ENCODE results near the gene SIGLEC9.

The SIGLEC9 gene

DNA sequence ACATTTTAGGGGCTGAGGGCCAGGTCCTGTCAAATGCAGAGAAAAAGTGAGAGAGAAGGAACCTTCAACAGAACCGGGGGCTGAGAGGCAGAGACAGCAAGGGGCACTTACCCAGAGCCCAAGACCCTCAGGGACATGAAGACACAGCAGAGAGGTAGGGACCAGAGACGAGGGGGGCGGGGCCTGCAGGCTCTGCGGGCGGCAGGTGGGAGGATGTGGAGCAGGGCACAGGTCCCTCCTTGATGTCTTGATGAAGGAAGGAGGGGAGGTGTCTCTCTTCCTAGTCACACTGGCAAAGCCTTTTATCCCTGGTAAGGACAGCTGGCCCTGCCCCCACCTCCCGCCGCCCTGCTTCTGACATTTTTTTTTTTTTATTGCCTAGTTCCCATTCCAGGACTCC, 42.1 kb upstream of the SIGLEC9 start, which contains the start of gene KLK14:
TSS of gene KLK14 (minus strand) at position 277 of the 400 bp plus-strand sequence. CDS start at position 4, 273 bp downstream.
- no peak within 1 kb of the TSS for H3K4me3 ChIP-seq (ENCODE audit: low read length)
- no peak for DNase-seq (ENCODE audit: low read depth)
- TF ChIP-seq, protein P1, sequence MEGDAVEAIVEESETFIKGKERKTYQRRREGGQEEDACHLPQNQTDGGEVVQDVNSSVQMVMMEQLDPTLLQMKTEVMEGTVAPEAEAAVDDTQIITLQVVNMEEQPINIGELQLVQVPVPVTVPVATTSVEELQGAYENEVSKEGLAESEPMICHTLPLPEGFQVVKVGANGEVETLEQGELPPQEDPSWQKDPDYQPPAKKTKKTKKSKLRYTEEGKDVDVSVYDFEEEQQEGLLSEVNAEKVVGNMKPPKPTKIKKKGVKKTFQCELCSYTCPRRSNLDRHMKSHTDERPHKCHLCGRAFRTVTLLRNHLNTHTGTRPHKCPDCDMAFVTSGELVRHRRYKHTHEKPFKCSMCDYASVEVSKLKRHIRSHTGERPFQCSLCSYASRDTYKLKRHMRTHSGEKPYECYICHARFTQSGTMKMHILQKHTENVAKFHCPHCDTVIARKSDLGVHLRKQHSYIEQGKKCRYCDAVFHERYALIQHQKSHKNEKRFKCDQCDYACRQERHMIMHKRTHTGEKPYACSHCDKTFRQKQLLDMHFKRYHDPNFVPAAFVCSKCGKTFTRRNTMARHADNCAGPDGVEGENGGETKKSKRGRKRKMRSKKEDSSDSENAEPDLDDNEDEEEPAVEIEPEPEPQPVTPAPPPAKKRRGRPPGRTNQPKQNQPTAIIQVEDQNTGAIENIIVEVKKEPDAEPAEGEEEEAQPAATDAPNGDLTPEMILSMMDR (conservative IDR thresholded peaks at IDR 0.05; ENCODE audit: low read length) = no peak

DNA sequence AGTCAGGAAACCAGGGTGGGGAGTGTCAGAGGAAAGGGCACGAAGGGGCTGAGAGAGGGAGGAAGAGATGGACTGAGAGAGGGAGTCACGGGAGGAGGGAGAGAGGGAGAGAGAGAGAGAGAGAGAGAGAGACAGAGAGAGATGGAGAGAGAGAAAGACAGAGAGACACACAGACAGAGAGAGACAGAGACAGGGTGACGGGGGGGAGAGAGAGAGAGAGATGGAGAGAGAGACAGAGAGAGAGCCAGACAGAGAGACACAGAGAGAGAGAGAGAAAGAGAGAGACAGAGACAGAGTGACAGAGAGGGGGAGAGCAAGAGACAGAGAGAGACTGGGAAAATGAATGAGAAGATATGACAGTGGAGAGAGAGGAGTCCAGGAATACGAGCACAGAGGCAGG, 41.5 kb upstream of the SIGLEC9 start:
- TF ChIP-seq, protein P1 (conservative IDR thresholded peaks at IDR 0.05; ENCODE audit: low read length) = no peak
- no peak overlapping the region for H3K4me3 ChIP-seq (ENCODE audit: low read length)
- no peak for DNase-seq (ENCODE audit: low read depth)

DNA sequence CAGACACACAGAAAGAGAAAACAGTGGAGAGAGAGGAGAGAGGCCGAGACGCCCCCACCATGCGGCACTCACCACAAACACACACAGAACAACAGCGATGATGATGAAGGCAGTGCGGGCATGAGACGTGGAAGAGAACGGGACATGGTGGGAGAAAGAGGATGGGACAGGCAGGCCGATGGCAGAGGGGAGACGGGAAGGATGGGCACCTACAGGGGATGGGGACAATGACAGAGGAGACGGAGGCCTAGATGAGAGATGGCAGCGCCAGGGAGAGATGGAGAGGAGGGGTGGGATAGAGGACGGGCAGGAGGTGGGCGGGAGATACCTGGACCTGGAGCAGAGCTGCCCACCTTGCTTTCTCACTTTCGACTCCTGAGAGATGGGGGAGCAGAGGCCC, 40.9 kb upstream of the SIGLEC9 start:
- TF ChIP-seq, protein P1 (conservative IDR thresholded peaks at IDR 0.05; ENCODE audit: low read length) = no peak
- no peak for DNase-seq (ENCODE audit: low read depth)
- no peak overlapping the region for H3K4me3 ChIP-seq (ENCODE audit: low read length)

DNA sequence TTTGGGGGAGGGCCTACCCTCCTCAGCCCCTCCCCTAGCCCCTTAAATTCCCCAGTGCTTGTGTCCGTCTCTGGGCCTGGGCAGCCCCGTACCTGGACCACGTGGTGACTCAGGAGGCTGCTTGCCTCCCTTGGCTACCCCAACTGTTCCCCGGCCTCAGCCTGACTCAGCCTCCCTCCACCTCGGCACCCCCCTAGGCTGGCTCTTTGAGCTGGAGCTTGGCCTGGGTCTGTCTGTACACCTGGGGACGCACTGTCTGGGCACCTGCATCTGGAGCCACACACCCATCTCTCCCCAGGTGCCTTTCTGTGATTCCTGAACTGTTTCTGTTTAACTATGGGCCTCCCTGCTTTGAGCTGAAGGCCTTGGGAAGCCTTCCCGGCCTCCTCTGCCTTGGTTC, 40.2 kb upstream of the SIGLEC9 start:
- TF ChIP-seq, protein P1 (conservative IDR thresholded peaks at IDR 0.05; ENCODE audit: low read length) = no peak
- no peak overlapping the region for H3K4me3 ChIP-seq (ENCODE audit: low read length)
- no peak for DNase-seq (ENCODE audit: low read depth)

DNA sequence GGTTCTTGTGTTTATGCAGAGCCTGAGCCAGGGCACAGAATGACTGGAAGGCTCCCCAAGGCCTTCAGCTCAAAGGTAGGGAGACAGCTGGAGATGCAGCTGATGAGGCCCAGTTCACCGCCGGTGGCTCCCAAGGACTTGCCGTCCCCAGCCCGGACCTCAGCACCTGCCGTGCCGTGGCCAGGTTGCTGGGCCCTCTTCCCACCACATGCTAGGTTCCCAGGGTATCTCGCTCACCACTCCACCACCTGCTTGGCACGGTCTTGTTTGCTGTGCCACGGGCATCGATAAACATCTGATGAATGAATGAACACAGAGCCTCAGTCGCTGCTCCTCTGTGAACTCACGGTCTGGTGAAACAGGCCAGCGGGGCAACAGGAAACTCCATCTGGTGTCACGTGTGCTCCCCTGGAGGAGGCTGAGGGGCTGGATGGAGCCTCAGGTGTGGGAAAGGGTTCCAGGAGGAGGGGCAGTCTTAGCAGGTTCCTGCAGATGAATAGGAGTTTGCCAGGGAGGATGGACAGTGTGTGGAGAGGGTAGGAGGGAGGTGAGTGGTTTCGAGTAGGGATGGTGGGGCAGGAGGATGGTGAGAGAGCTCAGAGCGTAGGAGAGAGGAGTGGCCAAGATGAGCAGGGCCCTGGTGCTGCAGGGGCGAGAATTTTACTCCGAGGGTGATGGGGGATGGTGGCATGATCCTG, 38.4 kb upstream of the SIGLEC9 start:
- TF ChIP-seq, protein P1 (conservative IDR thresholded peaks at IDR 0.05; ENCODE audit: low read length) = no peak
- no peak overlapping the region for H3K4me3 ChIP-seq (ENCODE audit: low read length)
- no peak for DNase-seq (ENCODE audit: low read depth)

DNA sequence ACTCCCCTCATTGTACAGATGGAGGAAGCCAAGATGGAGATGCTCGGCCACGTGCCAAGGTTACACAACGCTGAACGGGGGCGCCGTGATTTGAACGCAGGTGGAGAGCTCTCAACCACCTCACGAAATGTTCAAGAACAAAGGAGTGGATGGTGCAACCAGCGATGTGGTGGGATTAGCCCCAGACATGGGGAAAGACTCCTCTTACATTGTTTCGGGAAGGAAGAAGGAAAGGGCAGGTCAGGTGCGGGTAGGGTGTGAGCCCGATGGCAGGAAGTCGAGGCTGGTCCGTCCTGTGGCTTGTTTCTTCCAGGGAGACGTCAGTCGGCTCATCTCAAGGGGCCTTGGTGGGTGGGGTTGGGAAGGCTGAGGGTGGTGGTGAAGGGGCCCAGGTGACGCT, 34.9 kb upstream of the SIGLEC9 start:
- no peak for DNase-seq (ENCODE audit: low read depth)
- TF ChIP-seq, protein P1 (conservative IDR thresholded peaks at IDR 0.05; ENCODE audit: low read length) = no peak
- no peak overlapping the region for H3K4me3 ChIP-seq (ENCODE audit: low read length)

DNA sequence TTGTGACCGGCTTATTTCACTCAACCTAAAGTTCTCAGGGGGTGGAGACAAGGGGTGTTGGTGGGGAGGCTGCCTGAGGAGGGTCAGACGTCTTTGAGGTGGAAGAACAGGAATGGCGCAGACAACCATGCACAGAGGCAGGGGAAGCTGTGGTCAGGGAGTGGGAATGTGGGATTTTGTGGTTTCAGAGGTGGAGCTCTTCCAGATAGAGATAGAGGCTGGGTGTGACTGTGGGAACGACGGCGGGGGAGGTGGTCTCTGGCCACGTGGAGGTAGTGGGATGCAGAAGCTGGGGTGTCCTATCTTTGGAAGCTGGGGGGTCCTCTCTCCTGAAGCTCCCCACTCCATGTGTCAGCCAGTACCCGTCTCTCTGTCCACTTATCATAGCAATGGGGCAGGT, 34.2 kb upstream of the SIGLEC9 start:
- TF ChIP-seq, protein P1 (conservative IDR thresholded peaks at IDR 0.05; ENCODE audit: low read length) = no peak
- H3K4me3 ChIP-seq (ENCODE audit: low read length) = no peak overlapping the region
- DNase-seq (ENCODE audit: low read depth) = no peak

Data from AG10803 (cell line).